SIG-M5 (cell line): ENCODE measurements around the gene DBN1.
A peak's percentile ranks its signal among the peaks of the same experiment; 100 is the strongest.
"Not testable (repeated sequence)": the region's sequence is repeated elsewhere in the genome, so short reads cannot be mapped to it uniquely, and the experiment has no call there.

Experiments used
- DNase-seq: peaks from one replicate; lab custom pipeline; 2025; lab: John Stamatoyannopoulos, UW

Gene DBN1

DNA sequence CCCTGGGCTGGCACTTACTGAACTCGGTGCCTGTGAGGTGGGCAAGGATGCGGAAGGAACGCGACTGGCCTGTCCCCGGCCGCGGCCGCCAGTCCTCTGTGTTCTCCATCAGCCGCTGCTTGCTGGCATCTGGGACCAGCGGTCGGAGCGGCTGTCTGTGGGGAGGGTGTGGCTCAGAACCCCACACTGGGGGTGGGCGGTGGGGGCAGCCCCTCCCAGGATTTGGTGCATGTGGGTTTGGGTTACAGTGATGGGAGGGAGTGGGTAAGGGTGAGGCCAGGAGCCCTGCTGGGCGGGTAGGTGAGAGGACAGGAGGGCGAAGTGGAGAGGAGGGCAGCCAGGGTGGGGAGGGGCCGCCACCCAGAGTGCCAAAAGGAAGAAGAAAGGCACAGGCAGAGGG, 17.6 kb upstream of the DBN1 start:
- DNase-seq = no peak

DNA sequence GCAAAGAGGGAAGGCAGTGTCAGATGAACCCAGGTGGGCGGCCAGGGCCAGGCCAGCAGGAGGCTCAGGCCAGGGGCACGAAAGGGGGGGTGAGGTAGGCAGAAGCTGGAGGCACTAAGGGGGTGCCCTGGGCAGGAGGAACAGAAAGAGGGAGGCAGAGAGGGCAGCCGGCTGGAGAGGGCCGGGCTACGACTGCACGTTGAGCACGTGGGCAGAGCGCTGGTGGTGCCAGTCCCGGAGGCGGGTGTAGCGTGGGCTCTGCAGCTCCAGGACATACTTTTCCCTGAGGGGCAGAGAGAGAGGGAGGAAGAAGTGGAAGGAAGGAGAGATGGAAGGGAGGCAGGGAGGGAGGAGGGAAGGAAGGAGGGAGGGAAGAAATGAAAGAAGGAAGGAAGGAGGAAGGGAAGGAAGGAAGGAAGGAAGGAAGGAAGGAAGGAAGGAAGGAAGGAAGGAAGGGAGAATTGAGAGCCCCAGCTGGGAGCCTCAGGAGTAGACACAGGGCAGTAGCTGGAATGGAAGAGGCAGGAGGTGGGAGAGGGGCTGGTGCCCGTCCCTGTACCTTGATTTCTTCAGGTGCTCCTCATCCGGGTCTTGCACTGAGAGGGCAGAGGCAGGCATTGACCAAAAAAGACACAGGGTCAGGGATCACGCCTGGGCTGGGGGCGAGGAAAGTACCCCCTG, 17.0 kb upstream of the DBN1 start:
- no peak for DNase-seq

DNA sequence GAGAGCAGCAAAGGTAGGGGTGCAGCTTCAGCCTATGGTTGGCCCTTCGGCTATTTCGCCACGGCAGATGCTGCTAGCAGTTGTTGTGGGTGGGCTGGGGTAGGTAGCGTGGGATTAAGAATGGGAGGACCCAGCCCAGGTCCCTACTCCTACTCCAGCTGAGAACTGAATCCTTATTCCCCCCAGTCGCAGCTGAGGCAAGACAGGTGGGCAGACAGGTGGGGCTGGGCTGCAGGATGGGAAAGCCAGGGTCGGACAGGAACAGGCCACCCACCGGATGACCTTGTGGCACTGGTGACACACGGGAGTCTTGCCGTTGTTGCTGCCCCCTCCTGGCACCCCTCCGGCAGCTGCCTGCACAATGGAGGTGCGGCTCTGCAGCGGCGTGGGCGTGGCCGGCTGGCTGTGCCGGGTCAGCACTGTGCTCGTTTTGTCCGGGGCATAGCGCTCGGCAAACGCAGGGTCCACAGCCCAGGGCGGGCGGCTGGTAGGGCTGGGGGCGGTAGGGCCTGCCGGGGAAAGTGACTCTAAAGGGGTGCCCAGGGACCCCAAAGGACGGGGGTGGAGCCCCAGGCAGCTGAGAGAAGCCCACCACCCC, 15.8 kb upstream of the DBN1 start:
- DNase-seq = no peak

DNA sequence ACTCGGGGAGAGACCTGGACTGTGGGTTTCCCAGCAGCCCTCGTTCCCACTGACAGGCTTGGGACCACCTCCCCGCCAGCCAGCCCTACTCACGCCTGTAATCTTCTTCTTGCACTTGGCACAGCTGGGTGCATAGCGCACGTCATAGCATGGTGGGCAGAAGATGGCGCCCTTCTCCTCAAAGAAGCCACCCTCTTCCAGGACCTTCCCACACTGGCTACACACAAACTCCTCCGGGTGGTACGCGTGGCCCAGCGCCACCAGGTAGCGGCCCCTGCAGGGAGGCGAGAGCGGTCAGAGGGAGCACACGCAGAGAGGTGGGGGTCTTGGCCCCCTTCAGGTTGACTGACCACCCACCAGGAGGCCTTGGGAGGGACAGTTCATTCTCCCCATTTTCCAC, 14.5 kb upstream of the DBN1 start:
- no peak for DNase-seq

DNA sequence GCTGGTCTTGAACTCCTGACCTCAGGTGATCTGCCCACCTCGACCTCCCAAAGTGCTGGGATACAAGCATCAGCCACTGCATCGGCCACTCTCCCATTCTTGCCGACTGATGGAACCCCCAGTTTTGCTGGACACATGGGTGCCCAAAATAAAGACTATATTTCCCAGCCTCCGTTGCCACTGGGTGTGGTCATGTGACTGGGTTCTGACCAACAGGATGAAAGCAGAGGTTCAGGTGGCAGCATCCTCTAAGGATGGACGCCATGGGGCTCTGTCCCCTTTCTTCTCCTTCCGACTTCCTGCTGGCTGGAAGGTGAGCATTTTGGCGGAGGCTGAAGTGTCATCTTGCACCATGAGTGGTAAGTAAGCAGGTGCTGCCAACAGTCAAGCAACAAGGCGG, 13.7 kb upstream of the DBN1 start:
- DNase-seq = no peak

DNA sequence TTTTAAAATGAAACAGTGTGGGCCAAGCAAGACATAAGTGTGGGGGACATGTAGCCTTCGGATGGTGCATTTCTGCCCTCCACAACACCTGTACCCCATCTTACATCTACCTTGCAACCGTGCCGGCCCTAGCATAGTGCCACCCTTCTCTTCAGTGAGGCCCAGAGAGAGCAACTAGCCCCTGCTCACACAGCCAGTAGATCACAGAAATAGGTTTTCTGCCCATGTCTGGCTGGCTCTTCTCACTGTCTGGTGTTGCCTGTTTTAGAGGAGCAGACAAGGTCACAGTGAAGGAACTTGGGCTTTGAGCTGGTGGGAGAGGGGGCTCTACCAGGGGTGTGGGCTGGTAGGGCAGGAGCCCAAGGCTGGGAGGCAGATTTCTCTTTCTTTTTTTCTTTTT, 12.8 kb upstream of the DBN1 start:
- DNase-seq = no peak

DNA sequence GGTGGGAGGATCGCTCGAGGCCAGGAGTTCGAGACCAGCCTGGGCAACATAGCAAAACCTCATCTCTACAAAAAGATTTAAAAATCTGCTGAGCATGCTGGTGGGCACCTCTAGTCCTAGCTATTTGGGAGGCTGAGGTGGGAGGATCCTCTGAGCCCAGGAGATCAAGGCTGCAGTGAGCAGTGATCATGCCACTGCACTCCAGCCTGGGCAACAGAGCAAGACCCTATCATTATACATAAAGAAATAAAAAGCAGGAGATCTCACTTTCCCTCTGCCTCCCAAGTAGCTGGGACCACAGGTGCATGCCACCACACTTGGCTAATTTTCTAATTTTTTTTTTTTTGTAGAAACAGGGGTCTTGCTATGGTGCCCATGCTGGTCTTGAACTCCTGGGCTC, 12.3 kb upstream of the DBN1 start:
- not testable (repeated sequence) for DNase-seq

DNA sequence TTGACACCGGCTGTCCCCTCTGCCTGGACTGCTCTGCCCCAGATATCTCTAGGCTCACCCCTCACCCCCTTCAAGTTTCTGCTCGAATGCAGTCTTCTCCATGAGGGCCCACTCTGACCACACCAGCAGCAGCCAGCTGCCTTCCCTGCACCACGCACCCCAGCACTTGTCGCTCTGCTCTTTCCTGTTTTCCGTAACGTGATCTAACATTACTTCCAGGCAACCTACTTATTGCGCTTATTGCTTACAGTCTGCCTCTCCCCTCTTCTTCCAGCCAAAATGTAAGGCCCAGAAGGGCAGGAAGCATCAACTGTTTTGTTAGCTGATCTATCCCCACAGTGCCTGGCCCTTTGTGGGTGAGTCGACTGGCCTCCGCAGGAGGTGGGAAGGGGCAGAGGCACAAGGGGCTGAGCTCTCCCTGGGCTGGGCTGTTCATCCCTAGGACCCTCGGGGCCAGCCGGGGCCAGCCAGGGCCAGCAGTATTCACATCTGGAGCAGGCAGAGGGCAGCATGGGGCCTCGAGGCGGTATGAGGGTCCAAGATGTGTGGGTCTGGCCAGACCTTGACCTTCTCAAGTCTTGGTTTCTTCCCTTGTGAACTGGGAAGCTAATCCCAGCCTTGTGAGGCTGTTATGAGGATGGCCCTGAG, 11.6 kb upstream of the DBN1 start:
- no peak for DNase-seq

DNA sequence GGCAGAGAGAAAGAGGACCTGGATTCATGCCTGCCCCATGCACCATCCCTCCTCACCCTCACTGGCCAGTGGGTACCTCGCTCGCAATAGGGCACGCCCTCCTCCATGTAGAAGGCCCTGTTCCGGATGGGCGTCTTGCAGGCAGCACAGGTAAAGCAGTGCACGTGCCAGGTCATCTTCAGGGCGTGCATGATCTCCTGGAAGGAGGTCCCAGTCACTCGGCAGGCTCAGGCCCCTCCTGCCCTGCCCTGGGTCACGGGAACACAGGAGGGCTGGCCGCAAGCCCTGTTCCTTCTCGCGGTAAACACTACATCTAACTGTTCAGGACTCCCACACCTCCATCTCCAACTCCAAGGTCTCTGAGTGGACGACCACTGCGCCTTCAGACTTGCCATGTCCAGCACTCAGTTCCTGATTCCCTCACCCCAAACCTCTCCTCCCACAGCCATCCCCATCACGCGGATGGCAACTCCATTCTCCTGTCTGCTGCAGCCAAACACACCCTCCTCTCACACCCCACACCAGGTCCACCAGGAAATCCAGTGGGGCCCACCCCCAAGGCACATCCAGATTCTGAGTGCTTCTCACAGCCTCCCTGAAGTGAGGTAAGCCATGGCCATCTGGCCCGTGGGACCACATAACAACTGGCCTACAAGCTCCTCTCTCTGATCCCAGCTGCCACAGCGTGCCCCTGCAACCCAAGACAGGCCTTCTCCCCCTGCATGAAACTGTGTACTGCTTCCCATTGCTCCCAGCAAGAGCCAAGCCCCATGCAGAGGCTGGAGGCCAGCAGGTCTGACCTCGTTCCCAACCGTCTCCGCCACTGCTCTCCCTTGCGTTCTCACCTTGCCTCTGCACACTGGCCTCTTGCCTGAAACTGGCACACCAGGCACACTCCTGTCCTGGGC, 10.8 kb upstream of the DBN1 start:
- no peak for DNase-seq

DNA sequence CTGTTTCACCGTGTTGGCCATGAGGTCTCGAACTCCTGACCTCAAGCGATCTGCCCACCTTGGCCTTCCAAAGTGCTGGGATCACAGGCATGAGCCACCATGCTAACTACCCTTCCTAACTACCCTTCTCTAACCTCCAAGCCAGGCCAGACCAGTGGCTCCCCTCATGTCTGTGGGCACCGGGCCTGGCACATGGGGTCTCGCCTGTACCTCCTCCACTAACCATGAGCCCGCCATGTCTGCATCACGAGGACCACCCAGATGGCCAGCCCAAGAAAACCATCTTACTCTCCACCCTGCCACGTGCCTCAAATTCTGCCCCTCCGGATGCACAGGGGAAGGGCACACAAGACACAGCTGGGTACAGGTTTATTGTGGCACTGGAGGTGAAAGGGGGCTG, 9.6 kb upstream of the DBN1 start:
- no peak for DNase-seq

DNA sequence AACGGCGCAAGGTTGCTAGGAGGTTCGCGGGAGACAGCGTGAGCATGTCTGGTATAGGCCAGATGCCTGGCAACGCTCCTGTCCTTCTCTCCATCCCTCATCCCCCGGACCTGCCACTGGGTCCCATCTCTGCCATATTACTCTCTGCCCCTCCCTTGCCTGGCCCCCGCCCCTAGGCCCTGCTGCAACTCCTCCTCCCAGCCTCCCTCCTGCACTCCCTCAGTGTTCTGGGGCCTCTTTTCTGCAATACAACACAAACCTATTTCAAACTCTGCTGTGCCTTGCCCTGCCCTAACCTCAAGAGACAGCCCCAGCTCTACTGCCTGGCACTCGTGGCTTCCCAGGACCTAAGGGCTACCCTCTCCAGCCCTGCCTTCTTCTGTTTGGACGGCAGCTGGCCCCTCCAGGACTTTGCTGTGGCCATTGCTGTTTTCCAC, 8.9 kb upstream of the DBN1 start:
- DNase-seq = no peak

DNA sequence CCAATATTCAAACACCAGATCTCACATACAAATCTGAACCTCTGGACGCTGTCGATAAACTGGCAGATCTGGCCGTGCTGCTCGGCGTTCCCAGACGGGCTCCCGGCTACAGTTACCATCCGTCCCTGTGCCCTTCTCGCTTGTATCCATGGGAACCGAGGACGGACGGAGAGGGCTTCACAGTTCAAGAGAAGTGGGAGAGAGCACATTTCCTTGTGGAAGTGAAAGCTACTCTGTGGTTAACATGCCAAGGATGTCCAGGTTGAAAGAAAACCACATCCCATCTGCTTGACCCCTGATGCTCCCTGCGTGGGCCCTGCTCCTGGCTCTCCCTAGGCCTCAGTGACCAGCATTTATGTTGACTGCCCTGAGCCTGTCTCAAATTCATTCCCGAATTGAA, 6.3 kb upstream of the DBN1 start:
- no peak for DNase-seq

DNA sequence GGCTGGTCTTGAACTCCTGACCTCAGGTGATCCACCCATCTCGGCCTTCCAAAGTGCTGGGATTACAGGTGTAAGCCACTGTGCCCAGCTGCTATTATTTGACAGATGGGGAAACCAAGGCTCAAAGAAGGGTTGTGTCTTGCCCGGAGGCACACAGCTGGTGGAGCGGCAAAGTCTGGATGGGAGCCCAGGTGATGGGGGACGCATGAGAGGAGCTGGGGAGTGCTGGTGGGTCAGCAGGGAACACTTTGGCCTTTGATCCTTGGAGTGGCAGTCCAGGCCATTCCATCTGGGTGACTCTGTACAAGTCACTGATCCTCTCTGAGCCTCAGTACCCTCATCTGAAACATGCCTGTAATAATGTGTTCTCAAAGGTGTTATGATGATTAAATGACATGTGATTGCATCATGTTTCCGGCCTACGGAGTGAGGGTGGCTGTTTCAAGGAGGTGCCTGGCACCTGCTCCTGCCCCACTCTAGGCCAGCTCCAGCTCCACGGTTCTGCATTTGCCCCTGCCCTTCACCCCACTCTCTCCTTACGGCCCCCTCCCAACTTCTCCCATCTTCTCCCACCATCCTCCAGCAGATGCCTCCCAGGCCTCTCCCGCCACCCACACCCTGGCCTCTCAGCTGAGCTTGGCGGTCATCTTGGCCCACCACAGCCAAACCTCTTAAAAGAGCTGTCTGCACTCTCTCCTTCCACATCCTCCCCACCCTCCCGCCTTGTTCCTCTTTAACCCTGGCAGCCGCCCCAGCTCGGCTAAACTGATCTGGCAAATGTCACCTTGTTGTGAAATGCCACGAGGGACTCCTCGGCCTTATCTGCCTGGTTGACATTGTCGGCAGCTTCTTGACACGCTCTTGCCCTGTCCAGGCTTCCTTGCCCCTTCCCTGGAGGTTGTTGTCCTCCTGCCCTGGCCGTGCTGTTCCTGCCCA, 5.5 kb upstream of the DBN1 start:
- peak; percentile 59 for DNase-seq

DNA sequence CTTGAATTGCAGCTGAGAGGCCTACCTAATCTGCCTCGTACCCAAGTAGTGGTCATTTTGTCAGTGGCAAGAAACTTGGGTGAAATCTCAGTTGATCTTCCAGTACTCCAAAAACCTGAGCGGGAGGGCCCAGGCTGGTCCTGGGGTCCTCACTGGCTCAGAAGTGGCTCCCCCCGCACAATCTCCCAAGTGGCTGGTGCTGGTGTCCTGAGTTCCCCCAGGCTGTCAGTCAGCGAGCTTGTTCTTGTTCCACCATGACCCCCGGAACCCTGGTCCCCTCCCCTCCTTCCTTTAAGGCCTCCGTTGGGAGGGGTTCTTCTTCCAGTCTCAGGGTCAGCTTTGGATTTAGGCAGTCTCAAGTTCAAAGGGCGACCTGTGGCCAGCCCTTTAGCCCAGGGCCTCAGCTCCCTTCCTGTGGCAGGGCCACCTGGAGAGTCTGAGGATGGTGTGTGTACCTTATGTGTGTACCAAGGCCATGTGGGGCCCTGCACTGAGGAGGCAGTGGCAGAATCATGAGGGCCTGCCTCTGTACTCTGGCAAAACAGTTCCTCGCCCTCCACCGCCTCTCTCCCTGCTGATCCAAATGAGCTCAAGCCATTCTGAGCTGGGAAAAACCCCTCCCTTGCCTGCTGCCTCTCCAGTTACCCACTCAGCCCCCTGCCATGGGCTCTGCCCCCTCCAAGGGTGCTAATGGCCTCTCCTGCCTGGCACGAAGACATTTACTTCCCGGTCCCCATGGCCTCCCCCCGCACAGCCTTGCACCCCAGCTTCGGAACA, 4.5 kb upstream of the DBN1 start:
- DNase-seq = no peak

DNA sequence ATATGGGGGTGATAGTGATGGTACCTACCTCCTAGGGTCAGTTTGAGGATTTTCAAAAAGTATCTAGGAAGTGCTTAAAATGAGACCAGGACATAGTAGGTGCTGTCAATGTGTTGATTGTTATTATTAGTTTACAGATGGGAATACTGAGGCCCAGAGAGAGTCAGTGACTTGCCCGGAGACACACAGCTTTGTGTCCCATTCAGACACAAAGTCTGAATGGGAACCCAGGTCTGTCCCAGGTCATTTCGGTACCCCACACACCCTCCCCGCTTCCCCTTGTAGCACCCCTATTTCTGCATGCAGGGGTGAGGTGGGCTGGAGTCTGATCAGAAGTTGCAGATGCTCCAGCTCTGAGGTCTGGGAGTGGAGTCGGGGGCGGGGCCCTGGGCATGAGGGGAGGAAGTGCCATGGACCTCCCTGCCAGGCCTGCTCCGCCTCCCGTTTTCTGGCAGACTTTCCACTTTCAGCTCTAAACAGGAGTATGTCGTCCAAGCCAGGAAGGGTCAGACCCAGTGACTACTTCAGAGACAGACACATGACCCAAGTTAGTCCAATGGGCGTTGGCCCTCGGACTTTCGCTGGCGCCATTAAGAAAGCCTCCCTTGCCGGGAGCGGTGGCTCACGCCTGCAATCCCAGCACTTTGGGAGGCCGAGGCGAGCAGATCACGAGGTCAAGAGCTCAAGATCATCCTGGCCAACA, 3.2 kb upstream of the DBN1 start:
- DNase-seq = no peak

DNA sequence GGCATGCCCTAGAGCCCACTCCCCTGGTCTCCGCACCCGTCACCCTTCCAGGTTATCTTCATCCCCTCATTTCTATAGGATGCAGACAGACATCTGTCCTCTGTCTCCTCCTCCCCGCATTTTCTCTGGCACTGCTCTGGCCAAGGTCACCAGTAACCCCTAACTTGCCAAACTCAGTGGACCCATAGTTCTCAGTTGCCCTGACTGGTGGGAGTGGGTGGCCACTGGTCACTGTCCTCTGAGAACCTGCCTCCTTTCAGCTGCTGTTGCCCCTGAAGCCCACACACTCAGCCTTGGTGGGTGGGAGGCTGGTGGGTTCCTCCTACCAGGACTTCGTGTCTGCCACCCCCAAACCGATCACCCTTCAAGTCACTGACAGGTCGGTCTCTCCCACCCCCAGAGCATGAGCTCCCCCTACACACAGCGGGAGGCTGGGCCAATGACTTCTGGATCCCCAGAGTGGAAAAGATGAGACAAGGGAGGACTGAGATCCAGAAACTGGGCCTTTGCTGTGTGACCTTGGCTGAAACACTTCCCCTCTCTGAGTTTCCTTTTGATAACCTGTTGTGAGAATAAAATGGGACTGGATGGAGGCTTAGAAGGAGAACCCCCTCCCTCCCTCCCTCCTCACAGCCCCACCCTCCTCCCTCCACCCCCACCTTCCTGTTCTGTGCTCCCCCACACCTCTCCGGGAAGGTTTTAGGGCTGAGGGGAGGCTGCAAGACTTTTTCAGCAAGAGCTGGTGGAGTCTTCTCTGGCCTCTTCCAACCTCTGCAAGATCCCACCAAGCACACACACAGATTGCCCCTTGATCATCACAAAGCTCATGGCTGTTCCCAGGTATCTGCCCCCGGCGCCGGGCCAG, 2.4 kb upstream of the DBN1 start:
- no peak for DNase-seq

DNA sequence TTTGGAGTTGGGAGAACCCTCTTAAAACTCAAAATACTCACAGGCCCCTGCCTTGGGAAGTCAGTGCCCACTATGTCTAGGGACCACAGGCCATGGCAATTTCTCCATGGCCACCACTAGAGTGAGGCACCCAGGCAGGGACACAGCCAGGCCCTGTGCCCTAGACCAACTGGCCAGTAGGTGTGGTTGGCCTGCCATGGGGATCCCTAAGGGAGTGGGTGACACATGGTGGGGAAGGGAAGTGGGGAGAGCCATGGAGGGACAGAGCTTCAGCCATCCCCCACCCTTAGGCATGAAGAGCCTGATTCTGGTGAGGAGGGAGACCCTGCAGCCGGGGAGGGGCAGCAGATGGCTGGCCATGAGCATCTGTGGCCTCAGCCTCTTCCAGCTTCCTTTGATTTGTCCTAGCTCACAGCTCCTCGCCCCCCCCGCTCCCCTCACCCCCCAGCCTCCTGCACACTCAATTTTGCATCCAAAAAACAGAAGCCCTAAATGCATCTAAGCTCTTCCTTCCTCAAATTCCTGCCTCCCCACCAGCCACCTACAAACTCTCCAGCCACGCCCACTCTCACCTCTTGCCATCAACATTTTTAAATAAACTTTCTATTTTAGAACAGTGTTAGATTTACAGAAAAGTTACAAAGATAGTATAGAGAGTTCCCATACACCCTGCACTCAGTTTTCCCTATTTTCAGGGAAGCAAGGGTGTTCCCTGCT, 1.6 kb upstream of the DBN1 start:
- no peak for DNase-seq

DNA sequence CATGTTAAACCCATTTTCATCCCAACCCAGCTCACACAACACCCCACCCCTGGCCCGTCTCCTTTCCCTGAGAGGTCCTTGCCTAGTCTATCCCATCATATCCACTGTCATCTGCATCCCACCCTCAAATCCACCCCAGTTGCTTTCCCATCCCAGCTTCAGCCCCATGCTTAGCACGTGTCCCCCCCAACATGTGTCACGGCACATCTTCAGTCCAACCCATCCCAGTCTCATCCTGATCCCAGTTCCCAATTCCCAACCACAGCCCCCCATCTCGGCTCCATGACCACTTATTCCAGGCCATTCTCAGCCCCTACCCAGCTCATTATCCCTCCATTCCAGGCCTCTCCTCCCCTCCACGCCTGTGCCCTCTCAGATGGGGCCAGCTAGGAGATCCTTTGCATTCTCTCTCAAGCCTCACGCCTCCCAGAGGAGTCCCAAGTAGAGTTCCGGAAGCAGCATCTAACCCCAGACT, 605 bp upstream of the DBN1 start:
- no peak for DNase-seq
